ENCODE measurements around the gene XG.
"Not testable (repeated sequence)": the region's sequence is repeated elsewhere in the genome, so short reads cannot be mapped to it uniquely, and the experiment has no call there.

Gene XG

GRCh38 chrX:2781698-2782097 is 29.9 kb downstream of the XG start:
- DNase-seq = peak in 1 of 6 experiments; percentile 6

GRCh38 chrX:2782171-2782570 is 30.3 kb downstream of the XG start:
- no peak for DNase-seq

GRCh38 chrX:2782778-2783177 is 30.9 kb downstream of the XG start:
- no peak for DNase-seq

GRCh38 chrX:2784026-2784425 is 32.2 kb downstream of the XG start:
- DNase-seq = no peak

- no peak for DNase-seq
These were observed 33.7 kb downstream of the XG start for GRCh38 chrX:2785538-2785937.

GRCh38 chrX:2788980-2789379 is 37.1 kb downstream of the XG start:
- no peak for DNase-seq

GRCh38 chrX:2789569-2789968 is 37.7 kb downstream of the XG start:
- DNase-seq = no peak

- DNase-seq = no peak
These were observed 41.9 kb downstream of the XG start for GRCh38 chrX:2793752-2794151.

- no peak for DNase-seq
These were observed 42.5 kb downstream of the XG start for GRCh38 chrX:2794336-2794735.

GRCh38 chrX:2796808-2797207 is 45.0 kb downstream of the XG start:
- DNase-seq = not testable (repeated sequence)

GRCh38 chrX:2799369-2799768 is 47.5 kb downstream of the XG start:
- no peak for DNase-seq

GRCh38 chrX:2799980-2800379 is 48.1 kb downstream of the XG start:
- not testable (repeated sequence) for DNase-seq

- DNase-seq = no peak
These were observed 49.4 kb downstream of the XG start for GRCh38 chrX:2801223-2801622.

GRCh38 chrX:2802376-2803090 is 50.7 kb downstream of the XG start:
- DNase-seq = not testable (repeated sequence)

- DNase-seq = not testable (repeated sequence)
These were observed 51.6 kb downstream of the XG start for GRCh38 chrX:2803486-2803885.

- not testable (repeated sequence) for DNase-seq
These were observed 52.4 kb downstream of the XG start for GRCh38 chrX:2804106-2804843.

- DNase-seq = not testable (repeated sequence)
These were observed 53.0 kb downstream of the XG start for GRCh38 chrX:2804858-2805257.

GRCh38 chrX:2811271-2811670 is 59.4 kb downstream of the XG start:
- DNase-seq = no peak

GRCh38 chrX:2812161-2812907 is 60.5 kb downstream of the XG start:
- peak in 4 of 6 experiments; percentile 3 to 55 (median 26) for DNase-seq

GRCh38 chrX:2817036-2817435 is 65.2 kb downstream of the XG start:
- DNase-seq = no peak

- peak in 2 of 6 experiments; percentile 3 to 5 for DNase-seq
These were observed 67.7 kb downstream of the XG start for GRCh38 chrX:2819345-2820135.

GRCh38 chrX:2820136-2820771 is 68.4 kb downstream of the XG start:
- DNase-seq = no peak
